GDM1 (cell line): ENCODE data around the gene MAP3K19.
A peak's percentile ranks its signal among the peaks of the same experiment; 100 is the strongest.

Source experiments
- DNase-seq: peaks from one replicate; lab custom pipeline; 2025; lab: John Stamatoyannopoulos, UW

The MAP3K19 gene

GRCh38 chr2:134932864-134933526 lies 114.3 kb downstream of the MAP3K19 start:
- DNase-seq: no peak

GRCh38 chr2:134927195-134927594 lies 120.1 kb downstream of the MAP3K19 start:
- no peak for DNase-seq

- DNase-seq: no peak
Measured at GRCh38 chr2:134926231-134926931, 120.9 kb downstream of the MAP3K19 start.

GRCh38 chr2:134924912-134925311 lies 122.3 kb downstream of the MAP3K19 start:
- DNase-seq: no peak

GRCh38 chr2:134919341-134920210 lies 127.7 kb downstream of the MAP3K19 start:
- DNase-seq: no peak

GRCh38 chr2:134918526-134919340 lies 128.5 kb downstream of the MAP3K19 start, which contains the start of gene CCNT2:
Gene CCNT2 (plus strand): TSS chr2:134918822. CDS start chr2:134918855, 33 bp downstream.
- peak; percentile 99 for DNase-seq

GRCh38 chr2:134917888-134918525 lies 129.2 kb downstream of the MAP3K19 start:
- no peak for DNase-seq

- DNase-seq: peak; percentile 5
Measured at GRCh38 chr2:134917360-134917865, 129.8 kb downstream of the MAP3K19 start.
